ENCODE measurements around the gene KIF1A. TPM values are rescaled to one million over a fixed set of nuclear protein-coding genes. Genes with fewer than 3 reads are reported as not detected.

KIF1A gene
- polyA plus RNA-seq, 1 donor (not counting 4 experiments of a cell fraction or from before 2014, with no cell fraction given): not detected

DNA sequence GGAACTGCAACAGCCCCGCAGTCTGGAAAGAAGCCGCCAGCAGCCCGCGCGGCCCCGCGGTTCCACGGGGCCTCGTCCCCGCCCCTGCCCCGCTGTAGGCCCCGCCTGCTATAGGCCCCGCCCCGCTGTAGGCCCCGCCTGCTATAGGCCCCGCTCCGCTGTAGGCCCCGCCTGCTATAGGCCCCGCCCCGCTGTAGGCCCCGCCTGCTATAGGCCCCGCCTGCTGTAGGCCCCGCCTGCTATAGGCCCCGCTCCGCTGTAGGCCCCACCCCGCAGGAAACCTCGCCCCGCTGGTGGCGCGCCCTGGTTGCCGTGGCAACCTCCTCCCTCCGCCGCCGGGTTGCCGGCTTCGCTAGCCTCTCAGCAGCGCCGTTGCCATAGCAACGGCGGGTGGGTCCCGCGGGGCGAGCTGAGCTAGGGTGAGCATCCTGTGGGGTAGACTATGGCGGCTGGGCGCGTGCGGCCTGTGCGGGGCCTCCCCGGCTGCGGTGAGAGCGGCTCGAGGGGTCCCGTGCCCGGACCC lies 12.2 kb upstream of the KIF1A start:
- FAIRE-seq (no peak), DNase-seq (ENCODE audit: low read depth, low spot score) (peak; percentile 35)
- H3K36me3 ChIP-seq (ENCODE audit: control insufficient read depth in 2 of 2, extremely low read depth in 1 of 2, insufficient read depth in 2 of 2, low read length in 2 of 2): no peaks in the 10 kb centered on the region
- H4K20me1 ChIP-seq (ENCODE audit: control insufficient read depth, extremely low read depth, insufficient read depth, low read length): peaks cover 3% of the 10 kb centered on the region
- H3K79me2 ChIP-seq (ENCODE audit: control insufficient read depth, insufficient read depth, low read length): no peaks in the 10 kb centered on the region
- no peaks in the 10 kb centered on the region for H3K9me3 ChIP-seq (ENCODE audit: control insufficient read depth, low read depth, low read length)
- H2AFZ ChIP-seq (ENCODE audit: control insufficient read depth, low read length): peak overlapping the region; percentile 33
- H3K9me1 ChIP-seq (ENCODE audit: control insufficient read depth, extremely low read depth, insufficient read depth, low read length): no peaks in the 10 kb centered on the region
- H3K4me2 ChIP-seq (ENCODE audit: control insufficient read depth, extremely low read depth, insufficient read depth, low read depth, low read length): peak overlapping the region; percentile 78
- TF ChIP-seq EZH2 (IDR thresholded peaks at IDR 0.05; ENCODE audit: low read length): no peak
- TF ChIP-seq, protein P1, sequence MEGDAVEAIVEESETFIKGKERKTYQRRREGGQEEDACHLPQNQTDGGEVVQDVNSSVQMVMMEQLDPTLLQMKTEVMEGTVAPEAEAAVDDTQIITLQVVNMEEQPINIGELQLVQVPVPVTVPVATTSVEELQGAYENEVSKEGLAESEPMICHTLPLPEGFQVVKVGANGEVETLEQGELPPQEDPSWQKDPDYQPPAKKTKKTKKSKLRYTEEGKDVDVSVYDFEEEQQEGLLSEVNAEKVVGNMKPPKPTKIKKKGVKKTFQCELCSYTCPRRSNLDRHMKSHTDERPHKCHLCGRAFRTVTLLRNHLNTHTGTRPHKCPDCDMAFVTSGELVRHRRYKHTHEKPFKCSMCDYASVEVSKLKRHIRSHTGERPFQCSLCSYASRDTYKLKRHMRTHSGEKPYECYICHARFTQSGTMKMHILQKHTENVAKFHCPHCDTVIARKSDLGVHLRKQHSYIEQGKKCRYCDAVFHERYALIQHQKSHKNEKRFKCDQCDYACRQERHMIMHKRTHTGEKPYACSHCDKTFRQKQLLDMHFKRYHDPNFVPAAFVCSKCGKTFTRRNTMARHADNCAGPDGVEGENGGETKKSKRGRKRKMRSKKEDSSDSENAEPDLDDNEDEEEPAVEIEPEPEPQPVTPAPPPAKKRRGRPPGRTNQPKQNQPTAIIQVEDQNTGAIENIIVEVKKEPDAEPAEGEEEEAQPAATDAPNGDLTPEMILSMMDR (optimal IDR thresholded peaks at IDR 0.05 in 1 of 3, IDR thresholded peaks at IDR 0.05 in 1 of 3, conservative IDR thresholded peaks at IDR 0.05 in 1 of 3; ENCODE audit: extremely low read depth in 1 of 3, insufficient read depth in 2 of 3, low read length in 3 of 3): no peak
- H3K27ac ChIP-seq (ENCODE audit: control insufficient read depth, insufficient read depth, low read length): no peak overlapping the region
- peak overlapping the region in 1 of 3 experiments; percentile 33 for H3K4me3 ChIP-seq (ENCODE audit: control insufficient read depth in 2 of 3, extremely low read depth in 1 of 3, insufficient read depth in 2 of 3, low read depth in 1 of 3, low read length in 3 of 3)
- H3K4me1 ChIP-seq (ENCODE audit: control insufficient read depth, extremely low read depth, insufficient read depth, low read length): peaks cover 5% of the 10 kb centered on the region
- no peak overlapping the region for H3K9ac ChIP-seq (ENCODE audit: control insufficient read depth, extremely low read depth, insufficient read depth, low read length)
- peaks cover 28% of the 10 kb centered on the region for H3K27me3 ChIP-seq (ENCODE audit: control insufficient read depth, extremely low read depth, insufficient read depth, low read length)
- dilution Hi-C loops (cut with MboI; ENCODE audit: extremely low pct_ligation_motif_present, low sequenced_read_pairs): no loop called here

DNA sequence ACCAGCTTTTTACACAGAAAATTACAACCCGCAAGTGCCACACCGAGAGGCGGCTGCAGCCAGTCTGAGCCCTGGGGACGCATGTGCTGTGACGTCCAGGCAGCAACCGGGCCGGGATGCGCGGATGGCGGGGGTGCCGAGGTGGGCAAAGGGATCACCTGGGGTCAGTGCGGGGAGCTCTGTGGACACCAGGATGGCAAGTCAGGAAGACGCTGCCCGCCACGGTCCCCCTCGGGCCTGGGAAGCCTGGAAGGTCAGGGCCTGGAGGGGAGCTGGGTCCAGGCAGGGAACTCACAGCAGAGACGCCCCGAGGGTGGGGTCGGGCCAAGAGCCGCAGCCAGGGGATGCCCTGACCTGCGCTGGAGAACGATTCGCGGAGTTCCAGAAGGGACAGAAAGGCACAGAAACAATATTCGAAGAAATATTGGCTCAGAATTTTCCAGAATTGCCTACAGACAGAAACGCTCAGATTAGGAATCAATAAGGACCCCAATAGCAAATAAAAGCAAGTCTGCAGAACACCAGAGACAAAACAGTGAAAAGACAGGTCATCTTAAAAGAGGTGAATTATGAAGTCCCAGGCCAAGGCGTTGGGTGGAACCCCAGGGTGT lies 11.7 kb upstream of the KIF1A start:
- dilution Hi-C loops (cut with MboI; ENCODE audit: extremely low pct_ligation_motif_present, low sequenced_read_pairs): no loop called here
- H3K4me1 ChIP-seq (ENCODE audit: control insufficient read depth, extremely low read depth, insufficient read depth, low read length): peaks cover 5% of the 10 kb centered on the region
- H4K20me1 ChIP-seq (ENCODE audit: control insufficient read depth, extremely low read depth, insufficient read depth, low read length): peaks cover 3% of the 10 kb centered on the region
- no peak for FAIRE-seq
- no peaks in the 10 kb centered on the region for H3K36me3 ChIP-seq (ENCODE audit: control insufficient read depth in 2 of 2, extremely low read depth in 1 of 2, insufficient read depth in 2 of 2, low read length in 2 of 2)
- TF ChIP-seq EZH2 (IDR thresholded peaks at IDR 0.05; ENCODE audit: low read length): peak; percentile 37
- TF ChIP-seq, protein P1 (optimal IDR thresholded peaks at IDR 0.05 in 1 of 3, IDR thresholded peaks at IDR 0.05 in 1 of 3, conservative IDR thresholded peaks at IDR 0.05 in 1 of 3; ENCODE audit: extremely low read depth in 1 of 3, insufficient read depth in 2 of 3, low read length in 3 of 3): no peak
- H3K9me1 ChIP-seq (ENCODE audit: control insufficient read depth, extremely low read depth, insufficient read depth, low read length): no peaks in the 10 kb centered on the region
- no peaks in the 10 kb centered on the region for H3K9me3 ChIP-seq (ENCODE audit: control insufficient read depth, low read depth, low read length)
- peak overlapping the region; percentile 33 for H2AFZ ChIP-seq (ENCODE audit: control insufficient read depth, low read length)
- H3K27me3 ChIP-seq (ENCODE audit: control insufficient read depth, extremely low read depth, insufficient read depth, low read length): peaks cover 27% of the 10 kb centered on the region
- H3K79me2 ChIP-seq (ENCODE audit: control insufficient read depth, insufficient read depth, low read length): no peaks in the 10 kb centered on the region
- H3K9ac ChIP-seq (ENCODE audit: control insufficient read depth, extremely low read depth, insufficient read depth, low read length): no peak overlapping the region
- H3K4me3 ChIP-seq (ENCODE audit: control insufficient read depth in 2 of 3, extremely low read depth in 1 of 3, insufficient read depth in 2 of 3, low read depth in 1 of 3, low read length in 3 of 3): peak overlapping the region in 2 of 3 experiments; percentile 33 to 40
- no peak overlapping the region for H3K27ac ChIP-seq (ENCODE audit: control insufficient read depth, insufficient read depth, low read length)
- no peak for DNase-seq (ENCODE audit: low read depth, low spot score)
- H3K4me2 ChIP-seq (ENCODE audit: control insufficient read depth, extremely low read depth, insufficient read depth, low read depth, low read length): peak overlapping the region; percentile 78
